ENCODE results near the gene SELENOW.
A peak's percentile ranks its signal among the peaks of the same experiment; 100 is the strongest.
"Not testable (repeated sequence)": the region's sequence is repeated elsewhere in the genome, so short reads cannot be mapped to it uniquely, and the experiment has no call there.

Gene SELENOW

GRCh38 chr19:47778049-47778953, at the start of gene SELENOW:
SELENOW (plus strand) TSS chr19:47778703; CDS start chr19:47778786, 83 bp downstream.
- DNase-seq (ENCODE audit: low spot score) = peak; percentile 85

GRCh38 chr19:47729468-47729798, 49.1 kb upstream of the SELENOW start:
- peak; percentile 82 for DNase-seq (ENCODE audit: low spot score)

GRCh38 chr19:47729799-47730520, 48.5 kb upstream of the SELENOW start:
- no peak for DNase-seq (ENCODE audit: low spot score)

- no peak for DNase-seq (ENCODE audit: low spot score)
These were observed 48.0 kb upstream of the SELENOW start for GRCh38 chr19:47730521-47730889.

- no peak for DNase-seq (ENCODE audit: low spot score)
These were observed 47.6 kb upstream of the SELENOW start for GRCh38 chr19:47730910-47731309.

- DNase-seq (ENCODE audit: low spot score) = no peak
These were observed 43.4 kb upstream of the SELENOW start for GRCh38 chr19:47735131-47735530.

- no peak for DNase-seq (ENCODE audit: low spot score)
These were observed 37.5 kb upstream of the SELENOW start for GRCh38 chr19:47740866-47741519.

- DNase-seq (ENCODE audit: low spot score) = no peak
These were observed 36.9 kb upstream of the SELENOW start for GRCh38 chr19:47741544-47742140.

GRCh38 chr19:47742634-47743033, 35.9 kb upstream of the SELENOW start:
- DNase-seq (ENCODE audit: low spot score) = peak; percentile 13

GRCh38 chr19:47745010-47745901, 33.2 kb upstream of the SELENOW start, which contains the start of gene NOP53:
NOP53 (plus strand) TSS chr19:47745546; CDS start chr19:47745560, 14 bp downstream.
- peak; percentile 98 for DNase-seq (ENCODE audit: low spot score)

- not testable (repeated sequence) for DNase-seq (ENCODE audit: low spot score)
These were observed 32.4 kb upstream of the SELENOW start for GRCh38 chr19:47746129-47746528.

- DNase-seq (ENCODE audit: low spot score) = no peak
These were observed 29.2 kb upstream of the SELENOW start for GRCh38 chr19:47749326-47749725.

- no peak for DNase-seq (ENCODE audit: low spot score)
These were observed 27.8 kb upstream of the SELENOW start for GRCh38 chr19:47750752-47751151.

GRCh38 chr19:47752440-47753211, 25.9 kb upstream of the SELENOW start:
- DNase-seq (ENCODE audit: low spot score) = no peak

- DNase-seq (ENCODE audit: low spot score) = no peak
These were observed 24.1 kb upstream of the SELENOW start for GRCh38 chr19:47754206-47755064.

- DNase-seq (ENCODE audit: low spot score) = no peak
These were observed 23.3 kb upstream of the SELENOW start for GRCh38 chr19:47755065-47755761.

GRCh38 chr19:47755762-47756626, 22.5 kb upstream of the SELENOW start:
- DNase-seq (ENCODE audit: low spot score) = no peak

GRCh38 chr19:47756627-47756929, 21.9 kb upstream of the SELENOW start:
- DNase-seq (ENCODE audit: low spot score) = no peak

Measured in AG08395 (cell line).